Muscle of arm (tissue), 12 donors: ENCODE data around the gene SGPP2. TPM values are rescaled to one million over a fixed set of nuclear protein-coding genes. Genes with fewer than 3 reads are reported as not detected.

Source experiments
- DNase-seq: peaks from one replicate; pipeline ENCODE4 v3.0.0-alpha.2; 2013
- polyA plus RNA-seq, 12 donors: library from polyadenylated mRNA; unstranded; fragments of 120-200 nt; gene quantifications; one replicate each; pipeline ENCODE4 v1.2.1, GENCODE V29; 2013; ENCODE audit not compliant: insufficient read length in 12 of 12

The SGPP2 gene
- polyA plus RNA-seq, 12 donors = 0.43 to 13.6 (median 1.8) TPM; not detected in 1

- no peak for DNase-seq
Measured at GRCh38 chr2:222465746-222466145, 41.4 kb downstream of the SGPP2 start.

GRCh38 chr2:222468346-222468745 lies 44.0 kb downstream of the SGPP2 start:
- no peak for DNase-seq

GRCh38 chr2:222470802-222471468 lies 46.6 kb downstream of the SGPP2 start:
- no peak for DNase-seq

- DNase-seq = no peak
Measured at GRCh38 chr2:222477962-222478608, 53.7 kb downstream of the SGPP2 start.

- no peak for DNase-seq
Measured at GRCh38 chr2:222479859-222480258, 55.5 kb downstream of the SGPP2 start.

- no peak for DNase-seq
Measured at GRCh38 chr2:222480497-222480896, 56.2 kb downstream of the SGPP2 start.

- no peak for DNase-seq
Measured at GRCh38 chr2:222481941-222482340, 57.6 kb downstream of the SGPP2 start.

GRCh38 chr2:222483513-222484039 lies 59.2 kb downstream of the SGPP2 start:
- DNase-seq = no peak

GRCh38 chr2:222485367-222486211 lies 61.2 kb downstream of the SGPP2 start:
- DNase-seq = no peak

GRCh38 chr2:222490131-222490530 lies 65.8 kb downstream of the SGPP2 start:
- DNase-seq = no peak

GRCh38 chr2:222492683-222493082 lies 68.3 kb downstream of the SGPP2 start:
- DNase-seq = no peak

- DNase-seq = no peak
Measured at GRCh38 chr2:222494104-222494739, 69.9 kb downstream of the SGPP2 start.

- no peak for DNase-seq
Measured at GRCh38 chr2:222495388-222495787, 71.0 kb downstream of the SGPP2 start.

- no peak for DNase-seq
Measured at GRCh38 chr2:222499226-222499625, 74.9 kb downstream of the SGPP2 start.

- DNase-seq = no peak
Measured at GRCh38 chr2:222504191-222504590, 79.8 kb downstream of the SGPP2 start.

GRCh38 chr2:222504719-222505118 lies 80.4 kb downstream of the SGPP2 start:
- no peak for DNase-seq

GRCh38 chr2:222506230-222506935 lies 82.0 kb downstream of the SGPP2 start:
- DNase-seq = no peak

GRCh38 chr2:222514901-222515300 lies 90.6 kb downstream of the SGPP2 start:
- no peak for DNase-seq

GRCh38 chr2:222518570-222519381 lies 94.4 kb downstream of the SGPP2 start:
- DNase-seq = peak; percentile 7

GRCh38 chr2:222521099-222521498 lies 96.8 kb downstream of the SGPP2 start:
- DNase-seq = no peak
